Fibroblast of the aortic adventitia (primary cell): Measurements from ENCODE around the gene PEPD. TPM values are rescaled to one million over a fixed set of nuclear protein-coding genes. Genes with fewer than 3 reads are reported as not detected.
"Not testable (repeated sequence)": the region's sequence is repeated elsewhere in the genome, so short reads cannot be mapped to it uniquely, and the experiment has no call there.

ENCODE experiments used
- DNase-seq: peaks from one replicate; pipeline ENCODE4 v3.0.0-alpha.2; 2010; ENCODE audit warnings: low read depth
- H3K4me3 ChIP-seq: 2 replicates; pipeline ENCODE4 v1.5.1; 2011; ENCODE audit warnings: low read depth, mild to moderate bottlenecking, control low read depth, low read length, moderate library complexity
- CTCF ChIP-seq: IDR thresholded peaks from 2 replicates; pipeline ENCODE4 v1.5.1; 2011; ENCODE audit warnings: mild to moderate bottlenecking, low read length, control low read depth, inconsistent platforms; ENCODE audit not compliant: insufficient read depth
- total RNA-seq: library from RNA; depleted of rRNA; stranded (reverse); fragments of >200 nt; gene quantifications from 2 replicates; pipeline ENCODE4 v1.2.3, GENCODE V29; 2012; ENCODE audit warnings: low replicate concordance

PEPD gene
- total RNA-seq, 1 donor = 65.0 TPM

GRCh38 chr19:33482476-33482875, 39.1 kb downstream of the PEPD start:
- TF ChIP-seq CTCF = no peak
- DNase-seq = peak; percentile 13
- H3K4me3 ChIP-seq = no peak overlapping the region

- DNase-seq = no peak
- H3K4me3 ChIP-seq = no peak overlapping the region
- TF ChIP-seq CTCF = no peak
These were observed 39.7 kb downstream of the PEPD start for GRCh38 chr19:33481863-33482262.

- not testable (repeated sequence) for H3K4me3 ChIP-seq, DNase-seq
These were observed 42.0 kb downstream of the PEPD start for GRCh38 chr19:33479570-33479969.

GRCh38 chr19:33477781-33478180, 43.8 kb downstream of the PEPD start:
- TF ChIP-seq CTCF = no peak

GRCh38 chr19:33476151-33476707, 45.4 kb downstream of the PEPD start:
- H3K4me3 ChIP-seq = no peak overlapping the region
- no peak for DNase-seq
- TF ChIP-seq CTCF = no peak

More at GRCh38 chr19:33477781-33478180, 43.8 kb downstream of the PEPD start:
- H3K4me3 ChIP-seq = no peak overlapping the region
- DNase-seq = no peak

GRCh38 chr19:33473653-33474305, 47.8 kb downstream of the PEPD start:
- no peak for TF ChIP-seq CTCF
- DNase-seq = peak; percentile 32
- no peak overlapping the region for H3K4me3 ChIP-seq

GRCh38 chr19:33472691-33473652, 48.6 kb downstream of the PEPD start:
- TF ChIP-seq CTCF = no peak
- peak; percentile 81 for DNase-seq

More at GRCh38 chr19:33472691-33473652, 48.6 kb downstream of the PEPD start:
- H3K4me3 ChIP-seq = no peak overlapping the region
